GM12878 (cell line): ENCODE data around the gene ME3.

Source experiments
- BRCA1 ChIP-seq: IDR thresholded peaks from 2 replicates; pipeline ENCODE4 v1.6.1; 2011; ENCODE audit warnings: low read depth, low read length, improper control_type of control experiment
- CHD2 ChIP-seq: IDR thresholded peaks from 2 replicates; pipeline ENCODE4 v1.6.1; 2011; ENCODE audit warnings: low read depth, low read length, improper control_type of control experiment, borderline replicate concordance
- EZH2 ChIP-seq: IDR thresholded peaks from 2 replicates; pipeline ENCODE4 v1.6.1; 2012; ENCODE audit warnings: low read depth, mild to moderate bottlenecking, control low read depth, inconsistent platforms, low read length, borderline replicate concordance; ENCODE audit not compliant: control insufficient read depth
- HDGF ChIP-seq: fragments of 450-650 bp; IDR thresholded peaks from 2 replicates; pipeline ENCODE4 v1.6.1; 2016; ENCODE audit warnings: antibody characterized with exemption
- MXI1 ChIP-seq: fragments of 150-350 bp; IDR thresholded peaks from 2 replicates; pipeline ENCODE4 v1.6.1; 2011; ENCODE audit warnings: low read depth, mild to moderate bottlenecking, inconsistent platforms, low read length, improper control_type of control experiment
- POLR2A ChIP-seq: IDR thresholded peaks from 2 replicates; pipeline ENCODE4 v1.6.1; 2011; ENCODE audit warnings: low read depth, mild to moderate bottlenecking, low read length
- TF ChIP-seq, protein P1 (sequence below), 3 experiments: IDR thresholded peaks in 2 of 3; conservative IDR thresholded peaks in 1 of 3; 2 replicates each; pipeline ENCODE4 v1.5.1; 2011; ENCODE audit warnings: low read depth in 3 of 3, low read length in 3 of 3, mild to moderate bottlenecking in 3 of 3, control low read depth in 2 of 3, moderate library complexity in 2 of 3, inconsistent platforms in 1 of 3, mixed read lengths in 1 of 3; ENCODE audit not compliant: control insufficient read depth in 2 of 3, insufficient read depth in 1 of 3; ENCODE audit errors: extremely low read depth in 1 of 3
- TF ChIP-seq, protein P2 (sequence below): fragments of 450-650 bp; IDR thresholded peaks from 2 replicates; pipeline ENCODE4 v1.6.1; 2017; ENCODE audit warnings: mild to moderate bottlenecking
- TF ChIP-seq, protein P3 (sequence below): IDR thresholded peaks from 2 replicates; pipeline ENCODE4 v1.6.1; 2012; ENCODE audit warnings: low read depth, low read length, improper control_type of control experiment

DNA sequence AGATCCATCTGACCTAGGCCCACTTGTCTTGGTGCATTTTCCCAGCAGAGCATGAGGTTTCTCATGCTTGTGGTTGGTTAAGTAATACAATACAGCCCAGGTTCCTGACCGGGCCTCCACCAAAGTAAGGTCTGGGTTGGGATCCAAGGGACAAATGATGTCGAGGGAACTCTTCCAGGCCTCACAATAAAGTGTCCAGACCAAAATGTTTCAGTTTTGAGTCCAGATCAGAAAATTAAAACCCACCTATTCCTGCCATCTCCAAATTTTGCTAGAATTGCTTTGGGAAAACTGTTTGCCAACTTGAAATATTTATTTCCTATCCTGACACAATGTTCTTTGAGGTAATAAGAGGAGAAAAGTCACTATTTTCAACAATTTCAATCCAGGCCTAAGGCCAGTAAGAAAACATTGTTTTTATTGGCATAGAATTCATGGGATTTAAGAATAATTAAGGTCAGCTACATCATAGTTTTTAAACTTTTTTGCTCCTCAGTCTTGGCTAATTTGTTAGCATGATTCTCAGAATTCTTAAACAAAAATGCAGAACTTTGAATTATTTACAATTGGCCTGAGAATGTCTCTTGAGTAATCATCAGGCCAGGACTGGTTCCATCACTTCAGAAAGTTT, 51.4 kb downstream of the ME3 start:
- TF ChIP-seq, protein P1, sequence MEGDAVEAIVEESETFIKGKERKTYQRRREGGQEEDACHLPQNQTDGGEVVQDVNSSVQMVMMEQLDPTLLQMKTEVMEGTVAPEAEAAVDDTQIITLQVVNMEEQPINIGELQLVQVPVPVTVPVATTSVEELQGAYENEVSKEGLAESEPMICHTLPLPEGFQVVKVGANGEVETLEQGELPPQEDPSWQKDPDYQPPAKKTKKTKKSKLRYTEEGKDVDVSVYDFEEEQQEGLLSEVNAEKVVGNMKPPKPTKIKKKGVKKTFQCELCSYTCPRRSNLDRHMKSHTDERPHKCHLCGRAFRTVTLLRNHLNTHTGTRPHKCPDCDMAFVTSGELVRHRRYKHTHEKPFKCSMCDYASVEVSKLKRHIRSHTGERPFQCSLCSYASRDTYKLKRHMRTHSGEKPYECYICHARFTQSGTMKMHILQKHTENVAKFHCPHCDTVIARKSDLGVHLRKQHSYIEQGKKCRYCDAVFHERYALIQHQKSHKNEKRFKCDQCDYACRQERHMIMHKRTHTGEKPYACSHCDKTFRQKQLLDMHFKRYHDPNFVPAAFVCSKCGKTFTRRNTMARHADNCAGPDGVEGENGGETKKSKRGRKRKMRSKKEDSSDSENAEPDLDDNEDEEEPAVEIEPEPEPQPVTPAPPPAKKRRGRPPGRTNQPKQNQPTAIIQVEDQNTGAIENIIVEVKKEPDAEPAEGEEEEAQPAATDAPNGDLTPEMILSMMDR (IDR thresholded peaks at IDR 0.05 in 2 of 3, conservative IDR thresholded peaks at IDR 0.05 in 1 of 3; ENCODE audit: control insufficient read depth in 2 of 3, extremely low read depth in 1 of 3, insufficient read depth in 1 of 3, low read depth in 3 of 3, low read length in 3 of 3), result no peak
- TF ChIP-seq POLR2A (no peak), EZH2 (no peak), HDGF (no peak), BRCA1 (no peak), CHD2 (no peak), MXI1 (no peak)
- TF ChIP-seq, protein P2, sequence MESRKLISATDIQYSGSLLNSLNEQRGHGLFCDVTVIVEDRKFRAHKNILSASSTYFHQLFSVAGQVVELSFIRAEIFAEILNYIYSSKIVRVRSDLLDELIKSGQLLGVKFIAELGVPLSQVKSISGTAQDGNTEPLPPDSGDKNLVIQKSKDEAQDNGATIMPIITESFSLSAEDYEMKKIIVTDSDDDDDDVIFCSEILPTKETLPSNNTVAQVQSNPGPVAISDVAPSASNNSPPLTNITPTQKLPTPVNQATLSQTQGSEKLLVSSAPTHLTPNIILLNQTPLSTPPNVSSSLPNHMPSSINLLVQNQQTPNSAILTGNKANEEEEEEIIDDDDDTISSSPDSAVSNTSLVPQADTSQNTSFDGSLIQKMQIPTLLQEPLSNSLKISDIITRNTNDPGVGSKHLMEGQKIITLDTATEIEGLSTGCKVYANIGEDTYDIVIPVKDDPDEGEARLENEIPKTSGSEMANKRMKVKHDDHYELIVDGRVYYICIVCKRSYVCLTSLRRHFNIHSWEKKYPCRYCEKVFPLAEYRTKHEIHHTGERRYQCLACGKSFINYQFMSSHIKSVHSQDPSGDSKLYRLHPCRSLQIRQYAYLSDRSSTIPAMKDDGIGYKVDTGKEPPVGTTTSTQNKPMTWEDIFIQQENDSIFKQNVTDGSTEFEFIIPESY, result no peak
- TF ChIP-seq, protein P3, sequence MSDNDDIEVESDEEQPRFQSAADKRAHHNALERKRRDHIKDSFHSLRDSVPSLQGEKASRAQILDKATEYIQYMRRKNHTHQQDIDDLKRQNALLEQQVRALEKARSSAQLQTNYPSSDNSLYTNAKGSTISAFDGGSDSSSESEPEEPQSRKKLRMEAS, result no peak
